Measurements from ENCODE around the gene PAFAH2. TPM values are rescaled to one million over a fixed set of nuclear protein-coding genes. Genes with fewer than 3 reads are reported as not detected.

The PAFAH2 gene
- total RNA-seq, 1 donor from 2014 or later, result 6.3 TPM

- H3K27me3 Mint-ChIP-seq (ENCODE audit: unreplicated experiment), result peaks cover 10% of the 10 kb centered on the region
- peak overlapping the region; percentile 62 for H3K27ac Mint-ChIP-seq (ENCODE audit: unreplicated experiment)
- H3K36me3 Mint-ChIP-seq (ENCODE audit: unreplicated experiment), result no peaks in the 10 kb centered on the region
- peak overlapping the region; percentile 66 for H3K4me3 Mint-ChIP-seq (ENCODE audit: unreplicated experiment)
- H3K4me1 Mint-ChIP-seq (ENCODE audit: low read depth, unreplicated experiment), result peaks cover 24% of the 10 kb centered on the region
- TF ChIP-seq CTCF (IDR thresholded peaks at IDR 0.05; ENCODE audit: partially characterized antibody, unreplicated experiment), result no peak
- no peak for DNase-seq
- H3K9me3 Mint-ChIP-seq (ENCODE audit: unreplicated experiment), result no peaks in the 10 kb centered on the region
These were observed 21.9 kb upstream of the PAFAH2 start for GRCh38 chr1:26019641-26020315.

- no peak overlapping the region for H3K4me3 Mint-ChIP-seq (ENCODE audit: unreplicated experiment)
These were observed 19.7 kb upstream of the PAFAH2 start for GRCh38 chr1:26017606-26018005.

GRCh38 chr1:26016953-26017545 lies 19.2 kb upstream of the PAFAH2 start:
- Mint-ChIP-seq H3K36me3 (ENCODE audit: unreplicated experiment) (no peaks in the 10 kb centered on the region), H3K27ac (ENCODE audit: unreplicated experiment) (peak overlapping the region; percentile 80), H3K4me3 (ENCODE audit: unreplicated experiment) (no peak overlapping the region), H3K9me3 (ENCODE audit: unreplicated experiment) (no peaks in the 10 kb centered on the region), H3K4me1 (ENCODE audit: low read depth, unreplicated experiment) (peaks cover 24% of the 10 kb centered on the region), H3K27me3 (ENCODE audit: unreplicated experiment) (peaks cover 10% of the 10 kb centered on the region)
- no peak for DNase-seq
- TF ChIP-seq CTCF (IDR thresholded peaks at IDR 0.05; ENCODE audit: partially characterized antibody, unreplicated experiment), result no peak

More at GRCh38 chr1:26017606-26018005, 19.7 kb upstream of the PAFAH2 start:
- no peak for DNase-seq
- Mint-ChIP-seq H3K9me3 (ENCODE audit: unreplicated experiment) (no peaks in the 10 kb centered on the region), H3K27me3 (ENCODE audit: unreplicated experiment) (peaks cover 10% of the 10 kb centered on the region), H3K4me1 (ENCODE audit: low read depth, unreplicated experiment) (peaks cover 24% of the 10 kb centered on the region), H3K36me3 (ENCODE audit: unreplicated experiment) (no peaks in the 10 kb centered on the region), H3K27ac (ENCODE audit: unreplicated experiment) (peak overlapping the region; percentile 68)
- TF ChIP-seq CTCF (IDR thresholded peaks at IDR 0.05; ENCODE audit: partially characterized antibody, unreplicated experiment), result no peak

GRCh38 chr1:26016258-26016952 lies 18.5 kb upstream of the PAFAH2 start:
- H3K36me3 Mint-ChIP-seq (ENCODE audit: unreplicated experiment), result no peaks in the 10 kb centered on the region
- peaks cover 8% of the 10 kb centered on the region for H3K27me3 Mint-ChIP-seq (ENCODE audit: unreplicated experiment)
- DNase-seq, result no peak
- no peak for TF ChIP-seq CTCF (IDR thresholded peaks at IDR 0.05; ENCODE audit: partially characterized antibody, unreplicated experiment)
- H3K9me3 Mint-ChIP-seq (ENCODE audit: unreplicated experiment), result no peaks in the 10 kb centered on the region
- H3K27ac Mint-ChIP-seq (ENCODE audit: unreplicated experiment), result peak overlapping the region; percentile 80
- peaks cover 20% of the 10 kb centered on the region for H3K4me1 Mint-ChIP-seq (ENCODE audit: low read depth, unreplicated experiment)
- peak overlapping the region; percentile 15 for H3K4me3 Mint-ChIP-seq (ENCODE audit: unreplicated experiment)

GRCh38 chr1:26015358-26015757 lies 17.5 kb upstream of the PAFAH2 start:
- H3K36me3 Mint-ChIP-seq (ENCODE audit: unreplicated experiment), result no peaks in the 10 kb centered on the region
- no peak overlapping the region for H3K27ac Mint-ChIP-seq (ENCODE audit: unreplicated experiment)
- H3K27me3 Mint-ChIP-seq (ENCODE audit: unreplicated experiment), result peaks cover 8% of the 10 kb centered on the region
- peaks cover 18% of the 10 kb centered on the region for H3K4me1 Mint-ChIP-seq (ENCODE audit: low read depth, unreplicated experiment)
- no peak for DNase-seq
- no peak for TF ChIP-seq CTCF (IDR thresholded peaks at IDR 0.05; ENCODE audit: partially characterized antibody, unreplicated experiment)
- no peaks in the 10 kb centered on the region for H3K9me3 Mint-ChIP-seq (ENCODE audit: unreplicated experiment)
- no peak overlapping the region for H3K4me3 Mint-ChIP-seq (ENCODE audit: unreplicated experiment)

Measured in glutamatergic neuron (in vitro differentiated cells).